Central memory CD4-positive, alpha-beta T cell (primary cell): ENCODE data around the gene ARMH2.
"Not testable (repeated sequence)": the region's sequence is repeated elsewhere in the genome, so short reads cannot be mapped to it uniquely, and the experiment has no call there.

Experiments
- DNase-seq: peaks from one replicate; pipeline ENCODE4 v3.0.0; 2022

ARMH2 gene

GRCh38 chr6:24809728-24810127, 11.0 kb upstream of the ARMH2 start:
- no peak for DNase-seq

DNA sequence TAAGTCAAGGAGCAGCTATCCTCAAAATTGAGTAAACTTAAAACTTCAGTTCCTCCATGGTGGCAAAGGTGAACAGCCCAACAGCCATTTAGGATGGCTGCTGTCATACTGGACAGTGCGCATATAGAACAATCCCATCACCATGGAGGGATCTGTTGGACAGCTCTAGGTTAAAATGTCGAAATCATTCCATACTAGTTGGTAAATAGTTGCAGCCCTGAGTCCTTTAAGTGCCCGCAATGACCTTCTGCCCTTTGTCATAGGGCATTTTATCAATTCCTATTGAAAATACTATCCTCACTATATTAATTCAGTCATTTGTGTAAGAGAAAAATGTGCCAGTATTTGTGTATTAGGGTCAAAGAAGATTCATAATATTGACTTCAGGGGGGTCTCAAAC, 8.9 kb upstream of the ARMH2 start:
- no peak for DNase-seq

DNA sequence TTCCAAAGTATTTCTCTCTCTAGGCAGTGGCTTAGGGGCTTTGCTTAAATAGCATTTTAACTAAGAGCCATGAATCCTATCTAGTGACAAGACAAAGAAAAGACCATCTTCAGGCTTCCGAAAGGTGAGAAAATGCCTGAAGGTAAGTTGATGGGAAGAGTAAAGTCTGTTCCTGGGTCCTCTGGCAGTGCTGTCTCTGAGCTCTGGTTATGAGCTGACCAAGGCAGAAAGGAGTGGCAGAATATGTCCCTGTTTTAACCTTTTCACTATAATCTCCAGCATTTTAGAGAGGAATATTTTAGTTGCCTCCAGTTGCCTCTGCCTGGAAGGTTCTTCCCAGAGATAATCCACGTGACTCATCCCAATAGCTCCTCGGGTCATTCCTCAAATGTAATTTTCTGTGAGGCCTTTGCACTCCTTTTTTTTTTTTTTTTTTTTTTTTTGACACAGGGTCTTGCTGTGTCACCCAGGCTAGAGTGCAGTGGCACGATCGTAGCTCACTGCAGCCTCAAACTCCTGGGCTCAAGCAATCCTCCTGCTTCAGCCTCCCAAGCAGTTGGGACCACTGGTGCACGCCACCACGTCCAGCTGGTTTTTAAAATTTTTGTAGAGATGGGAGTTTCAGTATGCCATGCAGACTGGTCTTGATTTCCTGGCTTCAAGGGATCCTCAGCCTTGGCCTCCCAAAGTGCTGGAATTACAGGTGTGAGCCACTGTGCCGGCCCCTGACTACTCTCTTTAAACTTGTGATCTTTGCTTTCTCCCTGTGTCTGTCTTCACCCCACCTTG, 3.7 kb upstream of the ARMH2 start:
- DNase-seq: no peak

DNA sequence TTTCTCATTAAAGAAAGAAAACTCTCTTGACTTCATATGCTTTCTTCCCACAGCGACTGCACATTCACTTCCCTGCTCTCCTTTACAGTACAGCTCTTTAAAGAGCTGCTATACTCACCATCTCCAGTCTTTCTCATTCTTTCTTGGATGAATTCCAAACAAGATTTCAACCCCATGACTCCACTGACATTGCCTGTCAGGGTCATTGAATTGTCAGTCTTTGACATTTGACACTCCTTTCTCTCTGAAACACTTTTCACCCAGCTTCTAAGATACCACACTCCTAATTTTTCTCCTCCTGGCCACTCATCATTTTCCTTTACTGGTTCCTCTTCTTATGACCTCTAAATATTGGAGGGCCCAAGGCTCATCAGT, 811 bp upstream of the ARMH2 start:
- DNase-seq: no peak

GRCh38 chr6:24797596-24798216, 1.0 kb downstream of the ARMH2 start:
- no peak for DNase-seq

DNA sequence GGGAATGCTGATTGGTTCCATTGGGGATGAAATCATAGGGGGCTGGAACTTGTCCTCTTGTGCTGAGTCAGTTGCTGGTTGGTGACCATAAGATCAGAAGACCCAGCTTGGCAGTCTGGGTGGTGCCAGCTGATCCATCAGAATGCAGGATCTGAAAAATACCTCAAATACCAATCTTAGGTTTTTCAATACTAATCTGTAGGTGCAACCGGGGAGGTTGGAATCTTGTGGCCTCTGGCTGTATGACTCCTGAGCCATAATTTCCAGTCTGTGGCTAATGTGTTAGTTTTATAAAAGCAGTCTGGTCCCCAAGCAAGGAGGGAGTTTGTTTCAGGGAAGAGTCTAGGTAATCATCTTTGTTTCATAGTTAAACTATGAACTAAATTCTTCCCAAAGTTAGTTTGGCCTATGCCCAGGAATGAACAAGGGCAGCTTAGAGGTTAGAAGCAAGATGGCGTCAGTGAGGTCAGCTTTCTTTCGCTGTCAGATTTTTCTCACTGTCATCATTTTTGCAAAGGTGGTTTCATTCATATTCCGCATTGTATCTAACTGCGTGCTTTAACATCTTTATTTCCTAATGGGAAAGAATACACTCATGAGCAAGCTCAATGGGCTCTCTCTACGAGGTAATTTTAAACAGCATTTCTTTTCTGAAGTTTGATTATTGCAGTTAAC, 2.0 kb downstream of the ARMH2 start:
- DNase-seq: no peak

DNA sequence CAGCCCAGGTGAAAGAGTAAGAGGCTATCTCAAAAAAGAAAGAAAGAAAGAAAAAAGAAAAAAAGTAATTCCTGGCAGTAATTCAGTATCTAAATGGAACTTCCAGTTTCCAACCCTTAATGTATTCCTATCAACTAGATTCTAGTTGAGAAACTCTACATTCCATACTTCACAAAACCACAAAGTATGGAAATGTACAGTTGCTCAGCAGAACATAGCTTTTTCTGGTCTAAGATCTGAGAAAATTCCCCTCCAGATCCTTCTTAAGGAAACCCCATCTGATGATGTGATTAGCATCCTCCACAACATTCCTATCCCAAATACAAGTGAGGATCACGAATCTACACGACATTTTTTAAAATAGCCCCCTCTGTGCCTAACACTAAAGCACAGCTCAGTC, 3.6 kb downstream of the ARMH2 start:
- DNase-seq: no peak

GRCh38 chr6:24788031-24788665, 10.6 kb downstream of the ARMH2 start:
- DNase-seq: no peak

GRCh38 chr6:24780206-24780605, 18.5 kb downstream of the ARMH2 start:
- no peak for DNase-seq

GRCh38 chr6:24779416-24780016, 19.2 kb downstream of the ARMH2 start:
- DNase-seq: no peak

- DNase-seq: no peak
These were observed 19.8 kb downstream of the ARMH2 start for GRCh38 chr6:24778878-24779277.

- no peak for DNase-seq
These were observed 20.6 kb downstream of the ARMH2 start for GRCh38 chr6:24778121-24778520.

DNA sequence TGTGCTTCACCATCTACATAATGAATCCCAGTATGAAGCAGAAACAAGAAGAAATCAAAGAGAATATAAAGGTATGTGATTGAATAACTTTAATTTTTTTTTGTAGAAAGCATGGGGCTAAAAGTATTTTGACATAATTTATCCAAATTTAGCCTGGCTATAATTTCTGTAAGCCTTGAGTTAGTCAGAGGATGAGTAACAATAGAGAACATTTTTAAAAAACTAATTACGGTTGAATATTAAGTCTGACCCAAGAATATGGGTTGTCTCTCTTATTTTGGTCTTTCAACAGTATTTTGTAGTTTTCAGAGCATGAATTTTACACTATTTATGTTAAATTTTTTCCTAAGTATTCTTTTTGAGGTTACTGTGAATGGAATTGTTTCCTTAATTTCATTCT, 21.5 kb downstream of the ARMH2 start:
- DNase-seq: no peak

- DNase-seq: peak; percentile 19
These were observed 23.1 kb downstream of the ARMH2 start for GRCh38 chr6:24775520-24776058.

GRCh38 chr6:24774696-24775519, 23.8 kb downstream of the ARMH2 start, which contains the start of gene GMNN:
Gene GMNN, plus strand, starts transcription at chr6:24774937. Its CDS starts 2,310 bp downstream, at chr6:24777247.
- DNase-seq: peak; percentile 94

DNA sequence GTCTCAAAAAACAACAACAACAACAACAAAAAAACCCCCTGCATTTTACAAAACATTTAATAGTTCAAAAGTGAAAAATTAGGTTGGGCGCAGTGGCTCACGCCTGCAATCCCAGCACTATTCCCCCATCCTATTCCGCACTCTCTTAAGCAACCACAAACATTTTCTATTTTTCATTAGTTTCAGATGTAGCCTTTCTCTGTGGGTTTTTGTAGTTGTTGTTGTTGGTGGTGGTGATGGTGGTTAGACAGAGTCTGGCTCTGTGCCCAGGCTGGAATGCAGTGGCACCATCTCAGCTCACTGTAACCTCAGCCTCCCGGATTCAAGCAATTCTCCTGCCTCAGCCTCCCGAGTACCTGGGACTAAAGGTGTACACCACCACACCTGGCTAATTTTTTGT, 30.4 kb downstream of the ARMH2 start:
- no peak for DNase-seq

- DNase-seq: peak; percentile 30
These were observed 31.8 kb downstream of the ARMH2 start for GRCh38 chr6:24766680-24767462.

DNA sequence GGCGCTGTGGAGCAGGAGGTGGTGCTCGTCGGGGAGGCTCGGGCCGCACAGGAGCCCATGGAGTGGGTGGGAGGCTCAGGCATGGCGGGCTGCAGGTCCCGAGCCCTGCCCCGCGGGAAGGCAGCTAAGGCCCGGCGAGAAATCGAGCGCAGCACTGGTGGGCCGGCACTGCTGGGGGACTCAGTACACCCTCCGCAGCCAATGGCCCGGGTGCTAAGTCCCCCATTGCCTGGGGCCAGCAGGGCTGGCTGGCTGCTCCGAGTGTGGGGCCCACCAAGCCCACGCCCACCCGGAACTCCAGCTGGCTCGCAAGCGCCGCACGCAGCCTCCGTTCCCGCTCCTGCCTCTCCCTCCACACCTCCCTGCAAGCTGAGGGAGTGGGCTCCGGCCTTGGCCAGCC, 32.7 kb downstream of the ARMH2 start:
- DNase-seq: not testable (repeated sequence)

DNA sequence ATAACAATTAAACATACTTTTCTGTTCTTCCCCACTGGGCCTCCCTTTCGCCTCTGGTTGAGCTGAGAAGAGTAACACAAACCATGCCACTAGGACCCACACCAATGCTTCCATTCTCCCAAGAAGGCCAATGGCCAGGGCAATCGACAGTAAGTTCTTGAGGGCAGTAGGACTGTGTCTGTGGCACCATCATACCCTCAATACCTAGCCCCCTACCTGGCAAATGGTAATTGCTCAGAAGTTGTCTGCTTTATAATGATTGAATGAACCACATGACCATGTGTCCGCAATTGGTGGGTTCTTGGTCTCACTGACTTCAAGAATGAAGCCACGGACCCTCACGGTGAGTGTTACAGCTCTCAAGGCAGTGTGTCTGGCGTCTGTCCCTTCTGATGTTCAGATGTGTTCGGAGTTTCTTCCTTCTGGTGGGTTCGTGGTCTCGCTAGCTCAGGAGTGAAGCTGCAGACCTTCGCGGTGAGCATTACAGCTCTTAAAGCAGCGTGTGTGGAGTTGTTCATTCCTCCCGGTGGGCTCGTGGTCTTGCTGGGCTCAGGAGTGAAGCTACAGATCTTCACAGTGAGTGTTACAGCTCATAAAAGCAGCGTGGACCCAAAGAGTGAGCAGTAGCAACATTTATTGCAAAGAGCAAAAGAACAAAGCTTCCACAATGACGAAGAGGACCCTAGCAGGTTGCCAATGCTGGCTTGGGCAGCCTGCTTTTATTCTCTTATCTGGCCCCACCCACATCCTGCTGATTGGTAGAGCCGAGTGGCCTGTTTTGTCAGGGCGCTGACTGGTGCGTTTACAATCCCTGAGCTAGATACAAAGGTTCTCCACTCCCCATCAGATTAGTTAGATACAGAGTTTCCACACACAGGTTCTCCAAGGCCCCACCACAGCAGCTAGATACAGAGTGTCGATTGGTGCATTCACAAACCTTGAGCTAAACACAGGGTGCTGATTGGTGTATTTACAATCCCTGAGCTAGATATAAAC, 33.6 kb downstream of the ARMH2 start:
- not testable (repeated sequence) for DNase-seq

DNA sequence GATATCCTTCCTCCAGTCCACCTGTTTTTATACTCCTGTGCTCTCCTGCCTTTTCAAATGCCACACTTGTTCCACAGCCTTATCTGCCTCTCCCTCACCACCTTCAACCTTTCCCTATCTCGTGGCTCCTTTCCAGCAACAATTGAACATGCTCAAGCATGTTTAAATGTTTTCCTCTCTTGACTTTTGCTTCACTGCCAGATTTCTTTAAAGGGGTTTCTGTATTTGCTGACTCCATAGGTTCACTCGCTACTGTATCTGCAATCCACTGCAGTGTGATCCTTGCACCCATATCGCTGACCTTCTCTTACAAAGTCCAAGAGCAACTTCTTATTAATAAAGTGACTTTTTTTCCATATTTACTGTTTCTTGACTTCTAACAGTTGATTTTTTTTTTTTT, 35.1 kb downstream of the ARMH2 start:
- no peak for DNase-seq
